IMR-90 (cell line): ENCODE results near the gene CIART.

Experiments
- BHLHE40 ChIP-seq: fragments of 150-350 bp; IDR thresholded peaks from 2 replicates; pipeline ENCODE4 v1.6.1; 2016; ENCODE audit warnings: mild to moderate bottlenecking, low read depth, low read length
- CHD1 ChIP-seq: IDR thresholded peaks from 2 replicates; pipeline ENCODE4 v1.6.1; 2012; ENCODE audit warnings: low read depth, low read length, improper control_type of control experiment
- CTCF ChIP-seq: conservative IDR thresholded peaks from 2 replicates; pipeline ENCODE4 v1.5.1; 2012; ENCODE audit warnings: mild to moderate bottlenecking, low read depth, low read length, improper control_type of control experiment
- FOS ChIP-seq: fragments of 150-350 bp; IDR thresholded peaks from 2 replicates; pipeline ENCODE4 v1.6.1; 2016; ENCODE audit warnings: low read depth, low read length
- MAFK ChIP-seq: IDR thresholded peaks from 2 replicates; pipeline ENCODE4 v1.6.1; 2012; ENCODE audit warnings: low read depth, low read length, improper control_type of control experiment
- MXI1 ChIP-seq: IDR thresholded peaks from 2 replicates; pipeline ENCODE4 v1.6.1; 2012; ENCODE audit warnings: low read depth, mild to moderate bottlenecking, low read length, moderate library complexity, borderline replicate concordance
- NFE2L2 ChIP-seq: fragments of 150-350 bp; IDR thresholded peaks from 2 replicates; pipeline ENCODE4 v1.6.1; 2016; ENCODE audit warnings: low read depth, mild to moderate bottlenecking, low read length
- POLR2A ChIP-seq: IDR thresholded peaks from 2 replicates; pipeline ENCODE4 v1.6.1; 2012; ENCODE audit warnings: mild to moderate bottlenecking, low read depth, low read length
- RAD21 ChIP-seq: IDR thresholded peaks from 2 replicates; pipeline ENCODE4 v1.6.1; 2012; ENCODE audit warnings: low read length, improper control_type of control experiment
- RCOR1 ChIP-seq: IDR thresholded peaks from 2 replicates; pipeline ENCODE4 v1.6.1; 2012; ENCODE audit warnings: mild to moderate bottlenecking, low read length, improper control_type of control experiment; ENCODE audit not compliant: insufficient replicate concordance
- RFX5 ChIP-seq: IDR thresholded peaks from 2 replicates; pipeline ENCODE4 v1.8.0; 2012; ENCODE audit warnings: low read depth, mild to moderate bottlenecking, low read length, moderate library complexity
- SMC3 ChIP-seq: fragments of 150-350 bp; IDR thresholded peaks from 2 replicates; pipeline ENCODE4 v1.6.1; 2016; ENCODE audit warnings: low read depth, mild to moderate bottlenecking, antibody characterized with exemption, low read length, moderate library complexity
- USF2 ChIP-seq: fragments of 150-350 bp; IDR thresholded peaks from 2 replicates; pipeline ENCODE4 v1.6.1; 2017; ENCODE audit warnings: mild to moderate bottlenecking, antibody characterized with exemption, low read length, low read depth

GRCh38 chr1:150281221-150281757 is 1.1 kb upstream of the CIART start:
- TF ChIP-seq MAFK (no peak), CTCF (peak; percentile 84), MXI1 (no peak), POLR2A (no peak), BHLHE40 (no peak), SMC3 (peak; percentile 73), USF2 (no peak), FOS (no peak), RAD21 (peak; percentile 77), RFX5 (no peak), RCOR1 (no peak), NFE2L2 (no peak), CHD1 (no peak)
